Stimulated activated CD4-positive, alpha-beta T cell treated with anti-CD3 and anti-CD28 coated beads, Interleukin-12 subunit alpha, Interleukin-12 subunit beta, amount 100 ng/mL, for 48 hours (primary cell): ENCODE measurements around the gene KIT.
A peak's percentile ranks its signal among the peaks of the same experiment; 100 is the strongest.

Experiments
- DNase-seq, 3 donors: peaks; one replicate each; pipeline ENCODE4 v3.0.0-alpha.2; 2020; ENCODE audit warnings: low read depth in 2 of 3, low spot score in 1 of 3

Gene KIT

DNA sequence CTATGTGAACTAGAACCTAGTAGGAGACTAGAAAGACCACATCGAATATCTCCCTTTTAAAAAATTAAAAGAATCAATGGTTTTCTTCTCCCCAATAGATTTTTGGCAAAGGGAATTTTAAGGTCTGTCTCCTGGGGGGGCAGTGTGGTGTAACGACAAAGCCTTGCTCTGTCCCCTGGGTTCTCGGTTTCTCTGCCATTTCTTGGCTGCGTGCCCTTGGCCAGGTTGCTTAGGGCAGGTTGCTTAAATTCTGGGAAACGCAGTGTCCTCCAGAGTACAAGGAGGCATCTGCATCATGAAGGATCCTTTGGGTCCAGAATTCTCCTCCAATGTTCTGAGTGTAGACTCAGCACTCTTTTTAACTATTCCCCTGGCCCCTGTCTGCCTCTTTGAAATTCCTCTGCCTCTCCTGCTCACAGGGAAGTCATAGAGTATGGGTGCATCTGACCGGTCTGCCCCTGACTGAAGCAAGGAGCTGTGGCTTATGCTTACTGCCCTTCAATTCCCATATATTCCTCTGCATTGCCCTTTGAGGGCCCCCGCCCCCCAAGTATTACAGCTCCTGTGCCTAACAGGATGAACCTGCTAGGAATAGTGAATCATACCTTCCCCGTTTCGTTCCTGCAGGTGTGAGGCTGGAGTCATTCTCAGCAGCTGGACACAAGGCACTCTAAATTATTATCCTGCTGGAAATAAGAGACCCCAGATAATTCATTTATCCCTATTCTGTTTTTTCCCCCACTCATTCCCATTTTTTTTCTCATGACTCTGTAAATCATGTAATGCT lies 2.2 kb downstream of the KIT start:
- DNase-seq, result no peak

DNA sequence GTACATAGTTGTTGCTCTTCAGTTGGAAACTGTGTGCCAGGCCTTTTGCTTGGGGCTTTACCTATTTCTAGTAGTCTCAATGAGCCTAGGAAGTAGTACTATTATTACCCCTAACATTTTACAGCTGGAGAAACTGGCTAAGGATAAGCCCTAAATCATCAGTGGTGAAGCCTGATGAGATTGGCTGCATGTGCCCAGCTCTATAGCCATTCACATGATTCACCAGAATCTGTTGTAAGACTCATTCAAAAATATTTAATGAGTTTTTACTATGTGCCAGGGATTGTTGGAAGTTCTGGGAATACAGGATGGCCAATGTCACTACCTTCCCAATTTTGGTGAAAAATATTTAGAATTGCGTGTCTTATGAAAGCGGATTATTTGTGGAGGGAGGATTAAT lies 2.8 kb downstream of the KIT start:
- DNase-seq, result no peak

DNA sequence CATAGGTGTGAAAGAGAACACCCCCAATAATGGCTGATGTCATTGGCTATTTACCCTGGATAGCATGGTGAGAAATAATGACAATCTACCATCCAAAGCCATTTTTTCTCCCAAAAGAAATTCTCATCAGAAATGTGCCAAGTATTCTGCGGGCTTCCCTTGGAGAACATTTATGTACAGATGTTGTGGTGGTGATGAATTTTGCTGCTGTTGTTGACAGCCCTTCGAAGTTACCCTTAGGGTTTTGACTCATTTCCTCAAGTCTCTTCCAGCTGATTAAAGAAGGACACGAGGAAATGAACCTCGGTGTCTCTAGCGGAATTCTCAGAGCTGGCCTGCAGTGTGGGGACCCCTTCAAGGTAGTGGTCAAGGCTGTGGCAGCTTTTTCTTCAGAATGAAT lies 3.4 kb downstream of the KIT start:
- no peak for DNase-seq

DNA sequence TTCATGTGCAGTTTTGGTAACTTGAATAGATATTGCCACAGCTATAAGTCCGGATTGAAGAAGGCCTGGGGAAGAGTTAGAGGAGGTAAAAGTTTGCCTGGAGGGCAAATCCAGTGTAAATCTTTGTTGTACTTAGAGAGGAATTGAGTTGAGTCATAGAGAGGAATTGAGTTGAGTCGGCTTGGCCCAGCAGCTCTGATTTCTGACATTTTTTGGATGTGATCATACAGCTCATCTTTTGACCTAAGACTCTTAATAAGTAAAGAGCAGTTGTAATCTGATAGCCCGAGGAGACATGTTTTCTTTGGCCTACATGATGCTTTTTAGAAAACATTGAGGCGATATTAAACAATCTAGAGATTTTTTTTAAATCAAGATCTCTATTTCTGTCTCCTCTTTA lies 3.9 kb downstream of the KIT start:
- DNase-seq, result no peak

DNA sequence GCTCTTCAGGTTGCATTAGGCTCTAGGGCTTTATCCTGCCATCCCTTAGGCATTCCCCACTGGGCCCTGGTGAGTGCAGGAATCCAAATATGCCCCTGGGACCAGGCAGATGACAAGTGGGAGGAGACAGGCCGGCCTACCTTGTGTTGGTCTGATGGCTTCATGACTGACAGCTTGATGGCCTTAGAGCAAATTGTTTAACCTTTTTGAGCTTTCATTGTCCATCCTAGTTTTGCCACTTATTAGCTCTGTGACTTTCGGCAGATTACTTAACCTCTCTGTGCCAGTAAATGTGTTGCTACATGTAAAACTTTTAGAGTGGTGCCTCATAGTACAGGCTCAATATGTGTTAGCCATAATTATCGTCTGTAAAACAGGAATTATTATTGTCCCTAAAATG lies 4.4 kb downstream of the KIT start:
- no peak for DNase-seq

DNA sequence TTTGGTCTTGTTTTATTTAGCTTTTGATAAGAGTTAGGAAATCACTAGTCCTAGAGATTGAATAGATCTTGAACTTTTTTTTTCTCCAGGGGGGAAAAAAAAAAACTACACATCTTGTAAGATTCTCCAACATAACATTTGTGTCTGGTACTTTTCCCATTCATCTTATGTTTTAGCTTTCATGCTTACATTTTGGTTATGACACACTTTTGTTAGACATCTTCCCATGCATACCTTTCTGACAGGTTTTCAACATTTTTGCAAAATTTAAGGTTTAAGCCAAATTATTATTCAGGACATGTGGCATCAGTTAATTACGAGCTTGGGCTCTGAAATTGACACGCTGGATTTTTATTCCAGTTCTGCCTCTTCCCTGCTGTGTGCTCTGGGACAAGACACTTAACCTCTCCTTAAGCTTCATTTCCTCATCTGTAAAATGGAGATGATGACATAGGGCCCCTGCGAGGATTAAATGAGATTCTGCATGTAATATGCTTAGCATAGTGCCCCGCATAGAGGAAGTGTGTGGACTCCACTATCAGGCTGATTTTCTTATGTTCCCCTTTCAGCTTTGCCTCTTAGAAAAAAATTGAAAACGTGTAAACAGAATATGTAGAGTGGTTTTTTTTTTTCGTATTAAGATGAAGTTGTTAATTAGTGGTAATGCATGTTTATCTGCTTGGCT lies 5.3 kb downstream of the KIT start:
- DNase-seq, result no peak

- DNase-seq, result no peak
Measured at GRCh38 chr4:54664400-54664799, 6.6 kb downstream of the KIT start.

- DNase-seq, result no peak
Measured at GRCh38 chr4:54668014-54668611, 10.4 kb downstream of the KIT start.

- no peak for DNase-seq
Measured at GRCh38 chr4:54669831-54670230, 12.1 kb downstream of the KIT start.

DNA sequence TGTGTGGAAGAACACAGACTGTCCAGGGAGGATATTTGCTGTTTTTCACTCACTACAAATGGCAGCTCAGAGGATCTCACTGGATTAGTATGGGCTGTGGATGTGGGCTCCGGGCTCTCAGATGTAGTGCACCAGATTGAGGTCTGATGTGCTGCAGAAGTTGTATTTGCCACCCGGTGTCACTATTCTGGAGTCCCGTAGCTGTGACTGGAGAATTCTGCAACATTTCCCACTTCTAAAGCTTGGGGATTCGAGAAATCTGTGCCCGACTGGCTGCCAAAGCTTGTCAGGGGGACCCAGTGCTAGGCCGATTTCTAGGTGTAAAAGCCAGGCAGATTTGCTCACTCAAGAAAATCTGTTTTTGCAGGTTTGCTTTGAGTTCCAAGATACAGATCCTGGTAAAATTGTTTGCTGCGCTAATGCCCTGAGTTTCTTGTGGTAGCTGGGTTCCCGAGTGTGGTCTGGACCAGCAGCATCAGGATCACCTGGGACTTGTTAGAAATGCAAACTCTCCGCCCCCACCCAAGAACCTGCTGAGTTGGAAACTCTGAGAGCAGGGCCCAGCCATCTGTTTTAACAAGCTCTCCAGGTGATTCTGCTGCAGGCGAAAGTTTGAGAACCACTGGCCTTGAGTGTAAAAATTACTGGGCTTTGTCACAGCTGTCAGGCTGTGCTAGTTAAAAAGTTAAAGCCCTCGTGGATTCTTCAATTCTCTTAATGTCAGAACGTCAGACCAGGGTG lies 18.1 kb downstream of the KIT start:
- no peak for DNase-seq

- no peak for DNase-seq
Measured at GRCh38 chr4:54676658-54677057, 18.9 kb downstream of the KIT start.

- DNase-seq, result no peak
Measured at GRCh38 chr4:54677416-54677815, 19.7 kb downstream of the KIT start.

GRCh38 chr4:54677853-54678650 lies 20.3 kb downstream of the KIT start:
- no peak for DNase-seq

GRCh38 chr4:54678826-54679225 lies 21.1 kb downstream of the KIT start:
- DNase-seq, result no peak

GRCh38 chr4:54679813-54680212 lies 22.1 kb downstream of the KIT start:
- no peak for DNase-seq

GRCh38 chr4:54683616-54684346 lies 26.0 kb downstream of the KIT start:
- peak; percentile 28 to 57 (median 35) for DNase-seq

GRCh38 chr4:54685810-54686209 lies 28.1 kb downstream of the KIT start:
- DNase-seq, result no peak

- no peak for DNase-seq
Measured at GRCh38 chr4:54687887-54688841, 30.4 kb downstream of the KIT start.

GRCh38 chr4:54695337-54695736 lies 37.6 kb downstream of the KIT start:
- no peak for DNase-seq
